IPS-18c (cell line): ENCODE results near the gene TMEM163.

Experiments
- H3K4me3 ChIP-seq: 2 replicates; pipeline ENCODE4 v1.7.0; 2013; ENCODE audit warnings: low read depth, mild to moderate bottlenecking, low read length, moderate library complexity; ENCODE audit not compliant: insufficient read depth
- H3K9me3 ChIP-seq: one replicate; pipeline ENCODE4 v1.6.1; 2013; ENCODE audit warnings: mild to moderate bottlenecking, low read length, moderate library complexity; ENCODE audit not compliant: control insufficient read depth, insufficient read depth

TMEM163 gene

GRCh38 chr2:134413912-134414311, 304.9 kb downstream of the TMEM163 start:
- Histone ChIP-seq H3K4me3 (no peak overlapping the region), H3K9me3 (no peaks in the 10 kb centered on the region)

- no peak overlapping the region for H3K4me3 ChIP-seq
- H3K9me3 ChIP-seq = no peaks in the 10 kb centered on the region
Measured at GRCh38 chr2:134413430-134413829, 305.4 kb downstream of the TMEM163 start.

- H3K4me3 ChIP-seq = no peak overlapping the region
- no peaks in the 10 kb centered on the region for H3K9me3 ChIP-seq
Measured at GRCh38 chr2:134412639-134412999, 306.2 kb downstream of the TMEM163 start.

- no peak overlapping the region for H3K4me3 ChIP-seq
- no peaks in the 10 kb centered on the region for H3K9me3 ChIP-seq
Measured at GRCh38 chr2:134411828-134412638, 306.8 kb downstream of the TMEM163 start.

- Histone ChIP-seq H3K9me3 (no peaks in the 10 kb centered on the region), H3K4me3 (no peak overlapping the region)
Measured at GRCh38 chr2:134411279-134411827, 307.4 kb downstream of the TMEM163 start.

GRCh38 chr2:134410831-134411231, 308.0 kb downstream of the TMEM163 start:
- no peaks in the 10 kb centered on the region for H3K9me3 ChIP-seq
- H3K4me3 ChIP-seq = no peak overlapping the region

GRCh38 chr2:134410006-134410405, 308.8 kb downstream of the TMEM163 start:
- Histone ChIP-seq H3K4me3 (no peak overlapping the region), H3K9me3 (no peaks in the 10 kb centered on the region)

- Histone ChIP-seq H3K9me3 (no peaks in the 10 kb centered on the region), H3K4me3 (no peak overlapping the region)
Measured at GRCh38 chr2:134408791-134409190, 310.0 kb downstream of the TMEM163 start.

GRCh38 chr2:134408386-134408785, 310.4 kb downstream of the TMEM163 start:
- Histone ChIP-seq H3K9me3 (no peaks in the 10 kb centered on the region), H3K4me3 (no peak overlapping the region)

GRCh38 chr2:134407154-134407890, 311.5 kb downstream of the TMEM163 start:
- H3K9me3 ChIP-seq = no peaks in the 10 kb centered on the region
- H3K4me3 ChIP-seq = no peak overlapping the region

- Histone ChIP-seq H3K9me3 (no peaks in the 10 kb centered on the region), H3K4me3 (no peak overlapping the region)
Measured at GRCh38 chr2:134406736-134407135, 312.1 kb downstream of the TMEM163 start.

GRCh38 chr2:134406311-134406710, 312.5 kb downstream of the TMEM163 start:
- H3K9me3 ChIP-seq = no peaks in the 10 kb centered on the region
- no peak overlapping the region for H3K4me3 ChIP-seq
